ENCODE data around the gene PNCK. TPM values are rescaled to one million over a fixed set of nuclear protein-coding genes. Genes with fewer than 3 reads are reported as not detected.

Gene PNCK
- total RNA-seq, 2 donors from 2014 or later: not detected

DNA sequence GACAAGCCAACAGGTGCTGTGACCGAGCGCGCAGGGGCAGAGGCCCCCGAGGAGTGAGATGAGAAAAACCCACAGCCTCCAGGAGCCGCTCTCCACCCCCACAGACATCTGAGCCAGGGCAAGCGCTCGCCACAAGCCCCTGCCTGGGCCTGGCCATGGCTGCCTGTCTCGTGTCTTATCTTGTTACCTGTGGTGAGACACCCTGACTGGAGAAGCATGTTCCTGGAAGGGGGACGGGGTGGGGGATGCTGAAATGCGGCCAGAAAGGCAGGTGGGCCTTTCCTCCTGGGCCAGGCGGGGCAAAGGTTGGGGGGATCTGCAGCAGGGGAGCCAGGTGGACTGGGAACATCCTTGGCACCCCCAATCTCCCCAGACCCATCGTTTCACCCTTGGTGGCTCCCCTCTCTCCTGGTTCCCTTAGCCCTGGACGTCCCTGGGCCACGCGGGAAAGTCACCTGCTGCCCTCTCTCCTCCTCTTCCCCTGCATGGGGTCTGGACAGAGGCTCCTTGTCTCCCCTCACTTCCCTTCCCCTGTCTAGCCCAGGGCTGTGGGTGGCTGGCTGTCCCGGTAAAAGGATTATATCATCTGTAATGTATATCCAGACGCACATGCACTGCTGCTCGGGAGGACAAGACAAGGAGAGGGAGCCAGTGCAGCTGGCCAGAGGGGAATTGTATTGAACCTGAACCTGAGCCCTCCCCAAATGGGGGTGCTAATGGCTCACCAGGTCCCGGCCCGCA, 35.0 kb downstream of the PNCK start:
- no peak for TF ChIP-seq POLR2A (IDR thresholded peaks at IDR 0.05)
- no peaks in the 10 kb centered on the region for H3K36me3 ChIP-seq (replicated peaks in 1 of 2; ENCODE audit: insufficient read depth in 1 of 2, low read depth in 2 of 2)
- WGBS, 2 donors: 42 to 52% methylated on average over 5 to 6 of the region's 20 CpGs
- H3K9me3 ChIP-seq: no peaks in the 10 kb centered on the region
- H3K4me1 ChIP-seq: peaks cover 8% of the 10 kb centered on the region
- H3K27me3 ChIP-seq: no peaks in the 10 kb centered on the region
- H3K4me3 ChIP-seq: no peak overlapping the region
- intact Hi-C loops (cut with DNase I): no loop called here
- DNase-seq (no peak), ATAC-seq (no peak)
- H3K27ac ChIP-seq: no peak overlapping the region

GRCh38 chrX:153638041-153638371, 35.6 kb downstream of the PNCK start:
- no peak for DNase-seq
- Histone ChIP-seq H3K4me3 (no peak overlapping the region), H3K36me3 (replicated peaks in 1 of 2; ENCODE audit: insufficient read depth in 1 of 2, low read depth in 2 of 2) (no peaks in the 10 kb centered on the region), H3K27ac (no peak overlapping the region), H3K9me3 (no peaks in the 10 kb centered on the region), H3K4me1 (peaks cover 4% of the 10 kb centered on the region), H3K27me3 (no peaks in the 10 kb centered on the region)
- TF ChIP-seq, protein P1, sequence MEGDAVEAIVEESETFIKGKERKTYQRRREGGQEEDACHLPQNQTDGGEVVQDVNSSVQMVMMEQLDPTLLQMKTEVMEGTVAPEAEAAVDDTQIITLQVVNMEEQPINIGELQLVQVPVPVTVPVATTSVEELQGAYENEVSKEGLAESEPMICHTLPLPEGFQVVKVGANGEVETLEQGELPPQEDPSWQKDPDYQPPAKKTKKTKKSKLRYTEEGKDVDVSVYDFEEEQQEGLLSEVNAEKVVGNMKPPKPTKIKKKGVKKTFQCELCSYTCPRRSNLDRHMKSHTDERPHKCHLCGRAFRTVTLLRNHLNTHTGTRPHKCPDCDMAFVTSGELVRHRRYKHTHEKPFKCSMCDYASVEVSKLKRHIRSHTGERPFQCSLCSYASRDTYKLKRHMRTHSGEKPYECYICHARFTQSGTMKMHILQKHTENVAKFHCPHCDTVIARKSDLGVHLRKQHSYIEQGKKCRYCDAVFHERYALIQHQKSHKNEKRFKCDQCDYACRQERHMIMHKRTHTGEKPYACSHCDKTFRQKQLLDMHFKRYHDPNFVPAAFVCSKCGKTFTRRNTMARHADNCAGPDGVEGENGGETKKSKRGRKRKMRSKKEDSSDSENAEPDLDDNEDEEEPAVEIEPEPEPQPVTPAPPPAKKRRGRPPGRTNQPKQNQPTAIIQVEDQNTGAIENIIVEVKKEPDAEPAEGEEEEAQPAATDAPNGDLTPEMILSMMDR (IDR thresholded peaks at IDR 0.05): no peak
- TF ChIP-seq POLR2A (IDR thresholded peaks at IDR 0.05): no peak
- ATAC-seq: no peak
- intact Hi-C loops (cut with DNase I): no loop called here
- 100% methylated on average over 1 of the region's 6 CpGs; no CpG with 5 or more reads in 1 of the 2 donors for WGBS, 2 donors

DNA sequence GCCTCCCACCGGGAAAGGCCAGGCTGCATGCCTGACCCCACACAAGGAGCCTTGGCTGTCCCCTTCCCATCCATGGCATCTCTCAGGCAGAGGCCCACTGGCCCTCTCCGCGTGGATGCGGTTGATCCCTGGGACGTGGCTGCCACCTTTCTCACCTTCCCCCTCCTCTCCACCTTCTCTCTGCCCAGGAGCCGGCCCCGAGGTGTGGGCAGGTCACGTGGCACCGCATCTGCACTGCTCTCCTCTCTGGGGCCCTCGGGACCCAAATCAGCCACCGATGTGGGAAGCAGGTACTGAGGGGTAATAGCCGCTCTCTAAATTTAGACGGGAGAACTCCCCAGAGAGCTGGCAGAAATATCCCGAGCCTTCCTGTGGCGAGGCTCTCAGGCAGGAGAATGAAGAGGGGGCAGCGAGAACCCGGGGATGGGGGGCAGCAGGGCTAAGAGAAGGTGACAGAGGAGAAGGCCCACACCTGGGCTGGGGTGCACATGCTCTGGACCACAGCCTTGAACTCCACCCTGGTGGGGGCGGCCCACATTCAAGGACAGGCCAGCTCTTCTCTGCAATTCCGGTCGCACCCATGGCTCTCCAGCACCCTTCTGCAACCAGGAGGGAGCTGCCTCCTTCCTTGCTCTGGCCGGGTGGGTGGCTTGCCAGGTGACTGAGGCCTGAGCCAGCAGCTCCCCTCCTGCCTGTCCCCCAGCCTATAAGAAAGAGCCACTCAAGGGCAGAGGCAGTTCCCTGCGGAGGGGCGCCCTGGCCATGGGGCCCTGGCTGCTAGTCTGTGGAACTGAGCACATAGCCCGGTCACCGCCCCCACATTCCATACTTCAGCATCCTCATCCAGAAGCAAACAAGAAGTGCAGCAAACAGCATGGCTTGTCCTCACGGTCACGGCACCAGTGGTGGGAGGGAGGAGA, 36.2 kb downstream of the PNCK start:
- 71 to 86% methylated on average over 12 to 15 of the region's 27 CpGs for WGBS, 2 donors
- Histone ChIP-seq H3K4me1 (peaks cover 4% of the 10 kb centered on the region), H3K27ac (no peak overlapping the region), H3K27me3 (no peaks in the 10 kb centered on the region), H3K9me3 (no peaks in the 10 kb centered on the region), H3K4me3 (no peak overlapping the region), H3K36me3 (replicated peaks in 1 of 2; ENCODE audit: insufficient read depth in 1 of 2, low read depth in 2 of 2) (no peaks in the 10 kb centered on the region)
- intact Hi-C loops (cut with DNase I): no loop called here
- ATAC-seq (no peak), DNase-seq (no peak)
- TF ChIP-seq, protein P1 (IDR thresholded peaks at IDR 0.05): no peak
- no peak for TF ChIP-seq POLR2A (IDR thresholded peaks at IDR 0.05)

GRCh38 chrX:153636716-153637115, 36.9 kb downstream of the PNCK start:
- intact Hi-C loops (cut with DNase I): no loop called here
- Histone ChIP-seq H3K36me3 (replicated peaks in 1 of 2; ENCODE audit: insufficient read depth in 1 of 2, low read depth in 2 of 2) (no peaks in the 10 kb centered on the region), H3K9me3 (no peaks in the 10 kb centered on the region), H3K27ac (no peak overlapping the region), H3K27me3 (no peaks in the 10 kb centered on the region), H3K4me1 (peaks cover 4% of the 10 kb centered on the region), H3K4me3 (no peak overlapping the region)
- 60% methylated on average over 4 of the region's 5 CpGs; no CpG with 5 or more reads in 1 of the 2 donors for WGBS, 2 donors
- ATAC-seq (no peak), DNase-seq (no peak)
- TF ChIP-seq POLR2A (IDR thresholded peaks at IDR 0.05): no peak
- TF ChIP-seq, protein P1 (IDR thresholded peaks at IDR 0.05): no peak

Measured in body of pancreas (tissue), 4 donors.